Panc1 (cell line): ENCODE data around the gene DPYSL3.

Experiments
- CTCF ChIP-seq: fragments of 450-650 bp; IDR thresholded peaks from 2 replicates; pipeline ENCODE4 v1.5.1; 2017; ENCODE audit warnings: mild to moderate bottlenecking
- POLR2AphosphoS5 ChIP-seq: IDR thresholded peaks from 2 replicates; pipeline ENCODE4 v1.6.1; 2012; ENCODE audit warnings: mild to moderate bottlenecking, low read depth, low read length, moderate library complexity
- REST ChIP-seq, 2 experiments: IDR thresholded peaks; 2 replicates each; pipeline ENCODE4 v1.6.1; 2011 to 2012; ENCODE audit warnings: low read depth in 2 of 2, control low read depth in 1 of 2, low read length in 1 of 2, mild to moderate bottlenecking in 1 of 2, moderate library complexity in 1 of 2; ENCODE audit not compliant: insufficient read depth in 1 of 2
- SIN3A ChIP-seq: IDR thresholded peaks from 2 replicates; pipeline ENCODE4 v1.6.1; 2012; ENCODE audit warnings: low read depth, mild to moderate bottlenecking, low read length, moderate library complexity, borderline replicate concordance; ENCODE audit not compliant: insufficient read depth
- TCF7L2 ChIP-seq: IDR thresholded peaks from 2 replicates; pipeline ENCODE4 v1.6.1; 2011; ENCODE audit warnings: mild to moderate bottlenecking, low read depth, low read length, inconsistent platforms

DNA sequence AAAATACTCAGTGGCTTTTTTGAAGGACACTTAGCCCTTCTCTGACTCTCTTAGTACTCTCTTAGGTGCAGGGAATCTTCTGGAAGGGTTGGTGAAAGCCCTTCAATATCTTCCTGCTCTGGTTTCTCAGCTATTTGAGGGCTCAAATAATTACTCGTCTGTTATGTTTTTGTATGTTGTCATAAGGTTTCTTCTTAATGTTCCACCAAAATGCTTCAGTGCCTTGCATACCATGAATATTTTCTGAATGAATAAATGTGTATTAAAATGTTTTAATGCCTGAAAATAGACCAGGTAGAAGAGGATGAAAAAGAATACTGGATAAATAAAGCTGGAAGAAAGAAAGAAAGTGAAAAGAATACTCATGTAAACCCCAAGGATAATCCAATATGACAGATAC is 150.8 kb downstream of the DPYSL3 start:
- TF ChIP-seq CTCF (no peak), REST (IDR thresholded peaks at IDR 0.05; ENCODE audit: insufficient read depth in 1 of 2, low read depth in 2 of 2, low read length in 1 of 2) (no peak), SIN3A (no peak), POLR2AphosphoS5 (no peak), TCF7L2 (no peak)
